Ishikawa (cell line): ENCODE data around the gene MAGI1.

Source experiments
- CEBPB ChIP-seq: IDR thresholded peaks from 2 replicates; pipeline ENCODE4 v1.6.1; 2012
- CREB1 ChIP-seq: IDR thresholded peaks from 2 replicates; pipeline ENCODE4 v1.6.1; 2012; ENCODE audit warnings: low read depth
- EGR1 ChIP-seq: IDR thresholded peaks from 2 replicates; pipeline ENCODE4 v1.6.1; 2012
- EP300 ChIP-seq: IDR thresholded peaks from 2 replicates; pipeline ENCODE4 v1.6.1; 2012; ENCODE audit warnings: borderline replicate concordance
- FOXM1 ChIP-seq: IDR thresholded peaks from 2 replicates; pipeline ENCODE4 v1.6.1; 2012; ENCODE audit warnings: low read depth, borderline replicate concordance
- MAX ChIP-seq: IDR thresholded peaks from 2 replicates; pipeline ENCODE4 v1.6.1; 2012
- NFIC ChIP-seq: IDR thresholded peaks from 2 replicates; pipeline ENCODE4 v1.6.1; 2012
- RAD21 ChIP-seq: IDR thresholded peaks from 2 replicates; pipeline ENCODE4 v1.6.1; 2012; ENCODE audit warnings: low read depth
- TAF1 ChIP-seq: IDR thresholded peaks from 2 replicates; pipeline ENCODE4 v1.6.1; 2012; ENCODE audit warnings: low read depth, mild to moderate bottlenecking
- TCF12 ChIP-seq: IDR thresholded peaks from 2 replicates; pipeline ENCODE4 v1.6.1; 2012; ENCODE audit warnings: low read depth
- TEAD4 ChIP-seq: IDR thresholded peaks from 2 replicates; pipeline ENCODE4 v1.6.1; 2012
- YY1 ChIP-seq: IDR thresholded peaks from 2 replicates; pipeline ENCODE4 v1.6.1; 2012; ENCODE audit warnings: low read depth
- ZBTB7A ChIP-seq: IDR thresholded peaks from 2 replicates; pipeline ENCODE4 v1.6.1; 2012; ENCODE audit warnings: low read depth
- TF ChIP-seq, protein P1 (sequence below): IDR thresholded peaks from 2 replicates; pipeline ENCODE4 v1.6.1; 2012; ENCODE audit warnings: low read depth, mild to moderate bottlenecking
- TF ChIP-seq, protein P2 (sequence below): IDR thresholded peaks from 2 replicates; pipeline ENCODE4 v1.6.1; 2012

Gene MAGI1

DNA sequence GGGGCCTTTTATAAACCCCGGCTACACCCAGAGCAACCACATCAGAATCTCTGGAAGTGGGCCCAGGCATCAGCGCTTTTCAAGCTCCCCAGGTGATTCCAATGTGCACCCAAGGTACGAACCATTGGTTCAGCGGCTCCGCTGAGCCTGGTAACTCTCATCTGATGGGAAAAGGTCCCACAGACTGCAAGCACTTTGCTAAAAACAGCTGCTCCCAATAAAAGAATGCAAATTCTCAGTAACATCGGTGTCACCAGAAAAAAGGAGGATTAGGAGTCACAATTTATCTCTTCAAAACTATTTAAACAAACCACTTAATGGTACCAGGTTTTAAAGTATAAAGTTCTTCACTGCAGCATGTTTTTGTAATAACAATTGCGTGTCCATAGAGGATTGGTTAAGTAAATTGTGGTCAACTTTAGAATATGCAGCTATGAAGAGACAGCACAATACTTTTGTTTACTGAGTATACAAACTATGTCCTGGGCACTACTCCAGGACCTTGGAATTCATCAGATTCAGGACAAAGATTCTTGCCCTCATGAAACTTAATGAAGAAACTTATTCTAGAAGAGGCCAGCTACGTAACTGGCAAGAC is 690.2 kb downstream of the MAGI1 start:
- no peak for TF ChIP-seq MAX
- TF ChIP-seq, protein P1, sequence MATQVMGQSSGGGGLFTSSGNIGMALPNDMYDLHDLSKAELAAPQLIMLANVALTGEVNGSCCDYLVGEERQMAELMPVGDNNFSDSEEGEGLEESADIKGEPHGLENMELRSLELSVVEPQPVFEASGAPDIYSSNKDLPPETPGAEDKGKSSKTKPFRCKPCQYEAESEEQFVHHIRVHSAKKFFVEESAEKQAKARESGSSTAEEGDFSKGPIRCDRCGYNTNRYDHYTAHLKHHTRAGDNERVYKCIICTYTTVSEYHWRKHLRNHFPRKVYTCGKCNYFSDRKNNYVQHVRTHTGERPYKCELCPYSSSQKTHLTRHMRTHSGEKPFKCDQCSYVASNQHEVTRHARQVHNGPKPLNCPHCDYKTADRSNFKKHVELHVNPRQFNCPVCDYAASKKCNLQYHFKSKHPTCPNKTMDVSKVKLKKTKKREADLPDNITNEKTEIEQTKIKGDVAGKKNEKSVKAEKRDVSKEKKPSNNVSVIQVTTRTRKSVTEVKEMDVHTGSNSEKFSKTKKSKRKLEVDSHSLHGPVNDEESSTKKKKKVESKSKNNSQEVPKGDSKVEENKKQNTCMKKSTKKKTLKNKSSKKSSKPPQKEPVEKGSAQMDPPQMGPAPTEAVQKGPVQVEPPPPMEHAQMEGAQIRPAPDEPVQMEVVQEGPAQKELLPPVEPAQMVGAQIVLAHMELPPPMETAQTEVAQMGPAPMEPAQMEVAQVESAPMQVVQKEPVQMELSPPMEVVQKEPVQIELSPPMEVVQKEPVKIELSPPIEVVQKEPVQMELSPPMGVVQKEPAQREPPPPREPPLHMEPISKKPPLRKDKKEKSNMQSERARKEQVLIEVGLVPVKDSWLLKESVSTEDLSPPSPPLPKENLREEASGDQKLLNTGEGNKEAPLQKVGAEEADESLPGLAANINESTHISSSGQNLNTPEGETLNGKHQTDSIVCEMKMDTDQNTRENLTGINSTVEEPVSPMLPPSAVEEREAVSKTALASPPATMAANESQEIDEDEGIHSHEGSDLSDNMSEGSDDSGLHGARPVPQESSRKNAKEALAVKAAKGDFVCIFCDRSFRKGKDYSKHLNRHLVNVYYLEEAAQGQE = no peak
- no peak for TF ChIP-seq TAF1
- TF ChIP-seq CEBPB = no peak
- no peak for TF ChIP-seq ZBTB7A
- no peak for TF ChIP-seq RAD21
- TF ChIP-seq, protein P2, sequence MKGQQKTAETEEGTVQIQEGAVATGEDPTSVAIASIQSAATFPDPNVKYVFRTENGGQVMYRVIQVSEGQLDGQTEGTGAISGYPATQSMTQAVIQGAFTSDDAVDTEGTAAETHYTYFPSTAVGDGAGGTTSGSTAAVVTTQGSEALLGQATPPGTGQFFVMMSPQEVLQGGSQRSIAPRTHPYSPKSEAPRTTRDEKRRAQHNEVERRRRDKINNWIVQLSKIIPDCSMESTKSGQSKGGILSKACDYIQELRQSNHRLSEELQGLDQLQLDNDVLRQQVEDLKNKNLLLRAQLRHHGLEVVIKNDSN = no peak
- no peak for TF ChIP-seq NFIC
- no peak for TF ChIP-seq EP300
- no peak for TF ChIP-seq FOXM1
- no peak for TF ChIP-seq EGR1
- no peak for TF ChIP-seq YY1
- TF ChIP-seq TCF12 = no peak
- TF ChIP-seq TEAD4 = no peak
- TF ChIP-seq CREB1 = no peak

GRCh38 chr3:65347166-65347565 is 691.6 kb downstream of the MAGI1 start:
- no peak for TF ChIP-seq CEBPB
- TF ChIP-seq, protein P1 = no peak
- no peak for TF ChIP-seq MAX
- no peak for TF ChIP-seq YY1
- TF ChIP-seq, protein P2 = no peak
- TF ChIP-seq TCF12 = no peak
- TF ChIP-seq FOXM1 = no peak
- TF ChIP-seq CREB1 = no peak
- no peak for TF ChIP-seq EGR1
- no peak for TF ChIP-seq NFIC
- no peak for TF ChIP-seq TAF1

DNA sequence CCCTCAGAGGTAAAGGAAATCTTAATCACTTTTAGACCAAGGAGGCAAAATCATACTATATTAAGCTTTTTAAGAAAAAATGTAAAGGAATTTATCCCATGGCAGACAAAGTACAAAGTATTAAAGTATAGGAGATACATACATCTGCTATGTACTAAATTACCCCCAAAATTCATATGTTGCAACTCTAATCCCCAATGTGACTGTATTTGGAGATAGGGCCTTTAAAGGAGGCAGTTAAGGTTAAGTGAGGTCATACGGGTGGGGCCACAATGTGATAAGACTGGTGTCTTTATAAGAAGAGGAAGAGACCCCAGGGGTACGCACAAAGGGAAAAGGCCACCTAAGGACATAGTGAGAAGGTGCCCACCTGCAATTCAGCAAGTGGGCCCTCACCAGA is 693.9 kb downstream of the MAGI1 start:
- TF ChIP-seq EGR1 = no peak
- no peak for TF ChIP-seq TEAD4
- TF ChIP-seq TCF12 = no peak

DNA sequence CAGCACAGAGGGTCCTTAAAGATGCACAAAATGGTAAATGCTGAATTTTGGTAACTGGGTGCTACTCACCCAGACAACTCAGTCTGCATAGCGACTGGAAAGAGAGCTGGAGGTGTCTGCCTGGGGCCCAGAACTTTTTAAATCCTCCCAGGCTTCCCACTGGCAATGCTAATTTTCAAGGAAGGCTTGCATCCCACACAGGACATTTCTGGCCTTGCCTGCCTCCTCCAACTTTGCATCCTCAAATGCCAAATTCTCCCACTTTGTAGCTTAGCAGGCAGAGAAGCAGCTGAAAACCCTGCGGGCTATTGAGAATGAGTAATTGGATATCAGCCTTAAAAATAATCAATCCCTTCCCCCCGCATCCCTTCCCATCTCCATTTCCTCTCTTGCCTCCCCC is 694.3 kb downstream of the MAGI1 start:
- TF ChIP-seq RAD21 = no peak
- no peak for TF ChIP-seq ZBTB7A
- TF ChIP-seq NFIC = no peak
- TF ChIP-seq EP300 = no peak
- TF ChIP-seq TCF12 = no peak
- no peak for TF ChIP-seq EGR1
- TF ChIP-seq YY1 = no peak
- no peak for TF ChIP-seq TEAD4
- TF ChIP-seq FOXM1 = no peak
- TF ChIP-seq CEBPB = no peak
- TF ChIP-seq, protein P2 = no peak
- TF ChIP-seq CREB1 = no peak

DNA sequence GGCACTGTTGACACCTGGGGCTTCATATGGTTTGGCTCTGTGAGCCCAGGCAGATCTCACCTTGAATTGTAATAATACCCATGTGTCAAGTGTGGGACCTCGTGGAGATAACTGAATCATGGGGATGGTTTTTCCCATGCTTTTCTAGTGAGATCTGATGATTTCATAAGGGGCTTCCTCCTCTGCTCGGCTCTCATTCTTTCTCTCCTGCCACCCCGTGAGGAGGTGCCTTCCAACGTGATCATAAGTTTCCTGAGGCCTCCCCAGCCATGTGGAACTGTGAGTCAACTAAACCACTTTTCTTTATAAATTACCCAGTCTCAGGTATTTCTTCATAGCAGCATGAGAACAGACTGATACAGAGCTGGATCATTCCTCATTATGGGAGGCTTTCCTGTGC is 695.0 kb downstream of the MAGI1 start:
- TF ChIP-seq YY1 (no peak), RAD21 (no peak), ZBTB7A (no peak), TCF12 (no peak), TAF1 (no peak), TEAD4 (no peak), FOXM1 (no peak), EP300 (no peak), NFIC (no peak), CEBPB (no peak), CREB1 (no peak), MAX (no peak)
- TF ChIP-seq, protein P1 = no peak
- TF ChIP-seq, protein P2 = no peak
